ELR (cell line): ENCODE measurements around the gene TUBD1.
"Not testable (repeated sequence)": the region's sequence is repeated elsewhere in the genome, so short reads cannot be mapped to it uniquely, and the experiment has no call there.

Experiments
- DNase-seq: peaks from one replicate; pipeline ENCODE4 v3.0.0-alpha.2; 2015; ENCODE audit warnings: low read depth

Gene TUBD1

GRCh38 chr17:59842901-59843652 is 49.7 kb downstream of the TUBD1 start:
- peak; percentile 99 for DNase-seq

- not testable (repeated sequence) for DNase-seq
These were observed 50.9 kb downstream of the TUBD1 start for GRCh38 chr17:59841882-59842263.

GRCh38 chr17:59841091-59841881 is 51.5 kb downstream of the TUBD1 start:
- DNase-seq, result peak; percentile 56

- DNase-seq, result peak; percentile 40
These were observed 52.2 kb downstream of the TUBD1 start for GRCh38 chr17:59840329-59841090.

- DNase-seq, result peak; percentile 39
These were observed 53.0 kb downstream of the TUBD1 start for GRCh38 chr17:59839651-59840328.

GRCh38 chr17:59838052-59838916 is 54.5 kb downstream of the TUBD1 start:
- no peak for DNase-seq

- peak; percentile 100 for DNase-seq
These were observed 55.3 kb downstream of the TUBD1 start for GRCh38 chr17:59837308-59838051.

- no peak for DNase-seq
These were observed 59.8 kb downstream of the TUBD1 start for GRCh38 chr17:59832883-59833379.

- DNase-seq, result no peak
These were observed 61.8 kb downstream of the TUBD1 start for GRCh38 chr17:59830846-59831486.

GRCh38 chr17:59830007-59830630 is 62.6 kb downstream of the TUBD1 start:
- DNase-seq, result peak; percentile 71

GRCh38 chr17:59829217-59830006 is 63.3 kb downstream of the TUBD1 start:
- peak; percentile 100 for DNase-seq

- not testable (repeated sequence) for DNase-seq
These were observed 63.9 kb downstream of the TUBD1 start for GRCh38 chr17:59828819-59829216.

- DNase-seq, result no peak
These were observed 64.3 kb downstream of the TUBD1 start for GRCh38 chr17:59828478-59828760.

- DNase-seq, result no peak
These were observed 64.8 kb downstream of the TUBD1 start for GRCh38 chr17:59827721-59828477.

GRCh38 chr17:59826706-59827453 is 65.9 kb downstream of the TUBD1 start:
- no peak for DNase-seq

- DNase-seq, result peak; percentile 86
These were observed 67.0 kb downstream of the TUBD1 start for GRCh38 chr17:59825533-59826322.
